ENCODE data around the gene ZNF684. TPM values are rescaled to one million over a fixed set of nuclear protein-coding genes. Genes with fewer than 3 reads are reported as not detected.

Gene ZNF684
- total and polyA plus RNA-seq, 9 of the 15 experiments (the other 6 are each of a cell fraction or from before 2014, with no cell fraction given) = 4.8 to 8.8 (median 5.5) TPM

DNA sequence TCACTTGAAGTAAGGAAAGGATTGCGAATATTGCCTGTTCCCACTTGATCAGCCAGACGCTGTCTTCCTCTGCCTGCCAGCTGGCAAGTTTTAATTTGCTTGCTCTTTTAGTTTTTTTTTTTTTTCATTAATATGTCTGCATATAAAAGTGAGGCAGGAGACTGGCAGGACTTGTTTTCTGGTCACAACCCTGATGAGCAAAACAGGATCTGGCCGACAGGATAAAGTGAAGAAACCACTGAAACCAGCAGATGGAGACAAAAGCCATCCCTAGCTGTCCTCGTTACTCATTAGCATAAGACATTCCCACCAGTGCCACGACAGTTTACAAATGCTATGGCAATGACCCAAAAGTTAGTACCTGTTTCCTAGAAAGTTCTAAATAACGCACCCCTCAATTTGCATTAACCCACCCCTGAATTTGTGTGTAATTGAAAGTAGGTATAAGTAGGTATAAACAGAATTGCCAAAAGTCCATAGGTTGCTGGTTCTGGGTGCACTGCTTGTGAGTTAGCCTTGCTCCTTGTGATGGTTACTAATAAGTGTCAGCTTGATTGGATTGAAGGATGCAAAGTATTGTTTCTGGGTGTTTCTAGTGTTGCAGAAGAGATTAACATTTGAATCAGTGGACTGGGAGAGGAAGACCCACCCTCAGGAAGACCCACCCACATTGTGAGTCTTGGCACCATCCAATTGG is 60.8 kb downstream of the ZNF684 start (continued):
- TF ChIP-seq, protein P1, sequence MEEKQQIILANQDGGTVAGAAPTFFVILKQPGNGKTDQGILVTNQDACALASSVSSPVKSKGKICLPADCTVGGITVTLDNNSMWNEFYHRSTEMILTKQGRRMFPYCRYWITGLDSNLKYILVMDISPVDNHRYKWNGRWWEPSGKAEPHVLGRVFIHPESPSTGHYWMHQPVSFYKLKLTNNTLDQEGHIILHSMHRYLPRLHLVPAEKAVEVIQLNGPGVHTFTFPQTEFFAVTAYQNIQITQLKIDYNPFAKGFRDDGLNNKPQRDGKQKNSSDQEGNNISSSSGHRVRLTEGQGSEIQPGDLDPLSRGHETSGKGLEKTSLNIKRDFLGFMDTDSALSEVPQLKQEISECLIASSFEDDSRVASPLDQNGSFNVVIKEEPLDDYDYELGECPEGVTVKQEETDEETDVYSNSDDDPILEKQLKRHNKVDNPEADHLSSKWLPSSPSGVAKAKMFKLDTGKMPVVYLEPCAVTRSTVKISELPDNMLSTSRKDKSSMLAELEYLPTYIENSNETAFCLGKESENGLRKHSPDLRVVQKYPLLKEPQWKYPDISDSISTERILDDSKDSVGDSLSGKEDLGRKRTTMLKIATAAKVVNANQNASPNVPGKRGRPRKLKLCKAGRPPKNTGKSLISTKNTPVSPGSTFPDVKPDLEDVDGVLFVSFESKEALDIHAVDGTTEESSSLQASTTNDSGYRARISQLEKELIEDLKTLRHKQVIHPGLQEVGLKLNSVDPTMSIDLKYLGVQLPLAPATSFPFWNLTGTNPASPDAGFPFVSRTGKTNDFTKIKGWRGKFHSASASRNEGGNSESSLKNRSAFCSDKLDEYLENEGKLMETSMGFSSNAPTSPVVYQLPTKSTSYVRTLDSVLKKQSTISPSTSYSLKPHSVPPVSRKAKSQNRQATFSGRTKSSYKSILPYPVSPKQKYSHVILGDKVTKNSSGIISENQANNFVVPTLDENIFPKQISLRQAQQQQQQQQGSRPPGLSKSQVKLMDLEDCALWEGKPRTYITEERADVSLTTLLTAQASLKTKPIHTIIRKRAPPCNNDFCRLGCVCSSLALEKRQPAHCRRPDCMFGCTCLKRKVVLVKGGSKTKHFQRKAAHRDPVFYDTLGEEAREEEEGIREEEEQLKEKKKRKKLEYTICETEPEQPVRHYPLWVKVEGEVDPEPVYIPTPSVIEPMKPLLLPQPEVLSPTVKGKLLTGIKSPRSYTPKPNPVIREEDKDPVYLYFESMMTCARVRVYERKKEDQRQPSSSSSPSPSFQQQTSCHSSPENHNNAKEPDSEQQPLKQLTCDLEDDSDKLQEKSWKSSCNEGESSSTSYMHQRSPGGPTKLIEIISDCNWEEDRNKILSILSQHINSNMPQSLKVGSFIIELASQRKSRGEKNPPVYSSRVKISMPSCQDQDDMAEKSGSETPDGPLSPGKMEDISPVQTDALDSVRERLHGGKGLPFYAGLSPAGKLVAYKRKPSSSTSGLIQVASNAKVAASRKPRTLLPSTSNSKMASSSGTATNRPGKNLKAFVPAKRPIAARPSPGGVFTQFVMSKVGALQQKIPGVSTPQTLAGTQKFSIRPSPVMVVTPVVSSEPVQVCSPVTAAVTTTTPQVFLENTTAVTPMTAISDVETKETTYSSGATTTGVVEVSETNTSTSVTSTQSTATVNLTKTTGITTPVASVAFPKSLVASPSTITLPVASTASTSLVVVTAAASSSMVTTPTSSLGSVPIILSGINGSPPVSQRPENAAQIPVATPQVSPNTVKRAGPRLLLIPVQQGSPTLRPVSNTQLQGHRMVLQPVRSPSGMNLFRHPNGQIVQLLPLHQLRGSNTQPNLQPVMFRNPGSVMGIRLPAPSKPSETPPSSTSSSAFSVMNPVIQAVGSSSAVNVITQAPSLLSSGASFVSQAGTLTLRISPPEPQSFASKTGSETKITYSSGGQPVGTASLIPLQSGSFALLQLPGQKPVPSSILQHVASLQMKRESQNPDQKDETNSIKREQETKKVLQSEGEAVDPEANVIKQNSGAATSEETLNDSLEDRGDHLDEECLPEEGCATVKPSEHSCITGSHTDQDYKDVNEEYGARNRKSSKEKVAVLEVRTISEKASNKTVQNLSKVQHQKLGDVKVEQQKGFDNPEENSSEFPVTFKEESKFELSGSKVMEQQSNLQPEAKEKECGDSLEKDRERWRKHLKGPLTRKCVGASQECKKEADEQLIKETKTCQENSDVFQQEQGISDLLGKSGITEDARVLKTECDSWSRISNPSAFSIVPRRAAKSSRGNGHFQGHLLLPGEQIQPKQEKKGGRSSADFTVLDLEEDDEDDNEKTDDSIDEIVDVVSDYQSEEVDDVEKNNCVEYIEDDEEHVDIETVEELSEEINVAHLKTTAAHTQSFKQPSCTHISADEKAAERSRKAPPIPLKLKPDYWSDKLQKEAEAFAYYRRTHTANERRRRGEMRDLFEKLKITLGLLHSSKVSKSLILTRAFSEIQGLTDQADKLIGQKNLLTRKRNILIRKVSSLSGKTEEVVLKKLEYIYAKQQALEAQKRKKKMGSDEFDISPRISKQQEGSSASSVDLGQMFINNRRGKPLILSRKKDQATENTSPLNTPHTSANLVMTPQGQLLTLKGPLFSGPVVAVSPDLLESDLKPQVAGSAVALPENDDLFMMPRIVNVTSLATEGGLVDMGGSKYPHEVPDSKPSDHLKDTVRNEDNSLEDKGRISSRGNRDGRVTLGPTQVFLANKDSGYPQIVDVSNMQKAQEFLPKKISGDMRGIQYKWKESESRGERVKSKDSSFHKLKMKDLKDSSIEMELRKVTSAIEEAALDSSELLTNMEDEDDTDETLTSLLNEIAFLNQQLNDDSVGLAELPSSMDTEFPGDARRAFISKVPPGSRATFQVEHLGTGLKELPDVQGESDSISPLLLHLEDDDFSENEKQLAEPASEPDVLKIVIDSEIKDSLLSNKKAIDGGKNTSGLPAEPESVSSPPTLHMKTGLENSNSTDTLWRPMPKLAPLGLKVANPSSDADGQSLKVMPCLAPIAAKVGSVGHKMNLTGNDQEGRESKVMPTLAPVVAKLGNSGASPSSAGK (IDR thresholded peaks at IDR 0.05) = no peak
- TF ChIP-seq MEF2A (IDR thresholded peaks at IDR 0.05; ENCODE audit: control insufficient read depth, low read depth, low read length) = no peak
- peak; percentile 48; the same call in 1 of the 2 replicates for TF ChIP-seq STAG1 (CRISPR knock-in tag; IDR thresholded peaks at IDR 0.05; ENCODE audit: borderline replicate concordance)
- TF ChIP-seq, protein P2, sequence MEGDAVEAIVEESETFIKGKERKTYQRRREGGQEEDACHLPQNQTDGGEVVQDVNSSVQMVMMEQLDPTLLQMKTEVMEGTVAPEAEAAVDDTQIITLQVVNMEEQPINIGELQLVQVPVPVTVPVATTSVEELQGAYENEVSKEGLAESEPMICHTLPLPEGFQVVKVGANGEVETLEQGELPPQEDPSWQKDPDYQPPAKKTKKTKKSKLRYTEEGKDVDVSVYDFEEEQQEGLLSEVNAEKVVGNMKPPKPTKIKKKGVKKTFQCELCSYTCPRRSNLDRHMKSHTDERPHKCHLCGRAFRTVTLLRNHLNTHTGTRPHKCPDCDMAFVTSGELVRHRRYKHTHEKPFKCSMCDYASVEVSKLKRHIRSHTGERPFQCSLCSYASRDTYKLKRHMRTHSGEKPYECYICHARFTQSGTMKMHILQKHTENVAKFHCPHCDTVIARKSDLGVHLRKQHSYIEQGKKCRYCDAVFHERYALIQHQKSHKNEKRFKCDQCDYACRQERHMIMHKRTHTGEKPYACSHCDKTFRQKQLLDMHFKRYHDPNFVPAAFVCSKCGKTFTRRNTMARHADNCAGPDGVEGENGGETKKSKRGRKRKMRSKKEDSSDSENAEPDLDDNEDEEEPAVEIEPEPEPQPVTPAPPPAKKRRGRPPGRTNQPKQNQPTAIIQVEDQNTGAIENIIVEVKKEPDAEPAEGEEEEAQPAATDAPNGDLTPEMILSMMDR (IDR thresholded peaks at IDR 0.05 in 2 of 3, conservative IDR thresholded peaks at IDR 0.05 in 1 of 3; ENCODE audit: insufficient read depth in 2 of 3, low read depth in 1 of 3, low read length in 3 of 3) = peak; percentile 76 to 82 (median 76)

All from K562 (cell line).